ENCODE measurements around the gene ZBED4.

GRCh38 chr22:49915610-49916009 lies 62.0 kb downstream of the ZBED4 start:
- TF ChIP-seq CTCF (IDR thresholded peaks at IDR 0.05; ENCODE audit: insufficient read depth, low read length, poor library complexity, severe bottlenecking) (no peak), EZH2phosphoT487 (conservative IDR thresholded peaks at IDR 0.05; ENCODE audit: low read length) (no peak)
